Left kidney (tissue), 2 donors: ENCODE data around the gene ITFG2. TPM values are rescaled to one million over a fixed set of nuclear protein-coding genes. Genes with fewer than 3 reads are reported as not detected.
"Not testable (repeated sequence)": the region's sequence is repeated elsewhere in the genome, so short reads cannot be mapped to it uniquely, and the experiment has no call there.

Experiments
- DNase-seq: peaks from one replicate; pipeline ENCODE4 v3.0.0-alpha.2; 2013
- polyA plus RNA-seq: library from polyadenylated mRNA; unstranded; fragments of 120-200 nt; gene quantifications from one replicate; pipeline ENCODE4 v1.2.1, GENCODE V29; 2013; ENCODE audit not compliant: insufficient read length

The ITFG2 gene
- polyA plus RNA-seq, 1 donor, result 94.4 TPM

DNA sequence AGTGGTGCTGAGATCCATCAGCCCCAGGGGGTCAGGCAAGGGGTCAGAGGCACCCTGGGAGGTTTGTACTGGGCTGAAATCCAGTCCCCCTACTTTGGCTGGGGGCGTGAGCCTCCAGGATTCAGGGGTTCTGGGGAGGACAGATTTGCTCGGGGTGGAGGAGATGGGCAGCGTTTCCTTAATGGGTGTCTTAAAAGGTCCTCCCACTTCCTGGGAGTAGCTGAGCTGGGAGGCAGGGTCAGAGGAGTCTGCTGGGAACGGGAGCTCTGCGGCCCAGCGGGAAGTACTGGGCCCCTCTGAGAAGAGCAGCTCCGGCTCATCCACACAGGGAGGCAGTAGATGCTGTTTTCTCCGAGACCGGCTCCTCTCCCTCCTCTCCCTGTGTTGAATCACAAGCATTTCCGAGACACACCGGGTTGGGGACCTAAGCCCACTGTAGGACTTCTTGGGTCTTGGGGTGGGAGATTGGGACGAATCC is 46.5 kb downstream of the ITFG2 start:
- DNase-seq, result no peak

- no peak for DNase-seq
These were observed 47.7 kb downstream of the ITFG2 start for GRCh38 chr12:2860170-2860569.

DNA sequence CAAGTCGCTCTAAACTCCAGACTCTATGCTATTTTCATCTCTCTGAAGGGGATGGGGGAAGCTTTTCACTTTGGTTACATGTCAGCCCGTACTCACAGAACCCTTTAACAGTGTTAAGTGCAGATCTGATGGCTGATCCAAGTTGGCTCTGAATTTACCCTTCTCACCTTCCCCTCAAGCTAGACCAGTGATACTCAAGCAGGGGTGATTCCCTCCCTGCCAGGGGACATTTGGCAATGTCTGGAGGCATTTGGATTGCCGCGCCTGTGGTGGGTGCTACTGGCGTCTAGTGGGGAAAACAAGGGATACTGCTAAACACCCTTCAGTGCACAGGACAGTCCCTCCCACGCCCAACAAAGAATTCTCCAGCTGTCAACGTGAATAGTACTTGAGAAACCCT is 50.4 kb downstream of the ITFG2 start:
- DNase-seq, result no peak

DNA sequence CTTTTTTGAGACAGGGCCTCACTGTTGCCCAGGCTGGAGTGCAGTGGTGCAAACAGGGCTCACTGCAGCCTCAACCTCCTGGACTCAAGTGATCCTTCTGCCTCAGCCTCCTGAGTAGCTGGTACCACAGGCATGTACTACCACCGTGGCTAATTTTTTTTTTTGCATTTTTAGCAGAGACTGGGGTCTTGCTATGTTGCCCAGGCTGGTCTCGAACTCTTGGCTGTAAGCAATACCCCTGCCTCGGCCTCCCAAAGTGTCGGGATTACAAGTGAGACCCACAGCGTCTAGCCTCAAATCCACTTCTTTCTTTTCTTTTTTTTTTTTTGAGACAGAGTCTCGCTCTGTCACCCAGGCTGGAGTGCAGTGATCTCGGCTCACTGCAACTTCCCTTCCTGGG is 50.9 kb downstream of the ITFG2 start:
- not testable (repeated sequence) for DNase-seq

- no peak for DNase-seq
These were observed 51.7 kb downstream of the ITFG2 start for GRCh38 chr12:2864198-2864597.

DNA sequence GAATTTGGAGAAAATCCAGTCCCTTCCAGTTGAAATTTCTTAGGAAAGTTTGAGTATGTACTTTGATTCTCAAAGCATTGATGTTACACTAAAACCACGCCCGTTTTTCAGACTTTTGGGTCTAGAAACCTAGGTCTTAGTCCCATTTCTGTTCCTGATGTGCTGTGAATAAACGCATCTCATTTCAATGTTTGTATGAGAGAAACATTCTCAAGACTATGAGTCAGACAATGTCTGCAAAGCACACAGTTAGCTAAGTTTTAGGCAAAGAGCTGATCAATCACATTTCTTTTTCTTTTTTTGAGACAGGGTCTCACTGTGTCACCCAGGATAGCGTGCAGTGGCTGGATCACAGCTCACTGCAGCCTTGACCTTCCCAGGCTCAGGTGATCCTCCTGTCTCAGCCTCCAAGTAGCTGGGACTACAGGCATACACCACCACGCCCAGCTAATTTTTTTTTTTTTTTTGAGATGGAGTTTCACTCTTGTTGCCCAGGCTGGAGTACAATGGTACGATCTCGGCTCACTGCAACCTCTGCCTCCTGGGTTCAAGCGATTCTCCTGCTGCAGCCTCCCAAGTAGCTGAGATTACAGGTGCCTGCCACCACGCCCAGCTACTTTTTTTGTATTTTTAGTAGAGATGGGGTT is 56.6 kb downstream of the ITFG2 start:
- DNase-seq, result not testable (repeated sequence)

Other genes with a start within 250 kb of the ITFG2 start
- 128 TPM for gene FKBP4, start 17.7 kb upstream of the ITFG2 start, polyA plus RNA-seq
- 29.7 TPM for gene NRIP2, start 22.4 kb downstream of the ITFG2 start, polyA plus RNA-seq
- 3.1 TPM for gene TEX52, start 44.4 kb downstream of the ITFG2 start, polyA plus RNA-seq
- gene FOXM1, start 64.5 kb downstream of the ITFG2 start, polyA plus RNA-seq, result 46.4 TPM
- 40.5 TPM for gene RHNO1, start 64.6 kb downstream of the ITFG2 start, polyA plus RNA-seq
- gene TULP3, start 78.2 kb downstream of the ITFG2 start, polyA plus RNA-seq, result 34.7 TPM
- 16.7 TPM for gene TEAD4, start 146.7 kb downstream of the ITFG2 start, polyA plus RNA-seq